ENCODE data around the gene NPM1. TPM values are rescaled to one million over a fixed set of nuclear protein-coding genes. Genes with fewer than 3 reads are reported as not detected.

NPM1 gene
- total RNA-seq, 4 donors from 2014 or later, result 532 to 835 (median 744) TPM

DNA sequence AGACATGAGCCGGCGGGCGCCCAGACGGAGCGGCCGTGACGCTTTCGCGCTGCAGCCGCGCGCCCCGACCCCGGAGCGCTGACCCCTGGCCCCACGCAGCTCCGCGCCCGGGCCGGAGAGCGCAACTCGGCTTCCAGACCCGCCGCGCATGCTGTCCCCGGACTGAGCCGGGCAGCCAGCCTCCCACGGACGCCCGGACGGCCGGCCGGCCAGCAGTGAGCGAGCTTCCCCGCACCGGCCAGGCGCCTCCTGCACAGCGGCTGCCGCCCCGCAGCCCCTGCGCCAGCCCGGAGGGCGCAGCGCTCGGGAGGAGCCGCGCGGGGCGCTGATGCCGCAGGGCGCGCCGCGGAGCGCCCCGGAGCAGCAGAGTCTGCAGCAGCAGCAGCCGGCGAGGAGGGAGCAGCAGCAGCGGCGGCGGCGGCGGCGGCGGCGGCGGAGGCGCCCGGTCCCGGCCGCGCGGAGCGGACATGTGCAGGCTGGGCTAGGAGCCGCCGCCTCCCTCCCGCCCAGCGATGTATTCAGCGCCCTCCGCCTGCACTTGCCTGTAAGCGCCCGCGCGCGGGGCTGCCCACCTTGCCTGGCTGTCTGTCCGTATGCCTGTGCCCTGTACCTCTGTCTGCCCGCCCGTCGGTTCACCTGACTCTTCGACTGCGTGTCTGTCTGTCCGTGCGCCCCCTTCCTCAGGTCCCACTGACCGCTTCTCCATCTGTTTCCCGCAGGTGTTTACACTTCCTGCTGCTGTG lies 32.2 kb downstream of the NPM1 start:
- TF ChIP-seq, protein P1, sequence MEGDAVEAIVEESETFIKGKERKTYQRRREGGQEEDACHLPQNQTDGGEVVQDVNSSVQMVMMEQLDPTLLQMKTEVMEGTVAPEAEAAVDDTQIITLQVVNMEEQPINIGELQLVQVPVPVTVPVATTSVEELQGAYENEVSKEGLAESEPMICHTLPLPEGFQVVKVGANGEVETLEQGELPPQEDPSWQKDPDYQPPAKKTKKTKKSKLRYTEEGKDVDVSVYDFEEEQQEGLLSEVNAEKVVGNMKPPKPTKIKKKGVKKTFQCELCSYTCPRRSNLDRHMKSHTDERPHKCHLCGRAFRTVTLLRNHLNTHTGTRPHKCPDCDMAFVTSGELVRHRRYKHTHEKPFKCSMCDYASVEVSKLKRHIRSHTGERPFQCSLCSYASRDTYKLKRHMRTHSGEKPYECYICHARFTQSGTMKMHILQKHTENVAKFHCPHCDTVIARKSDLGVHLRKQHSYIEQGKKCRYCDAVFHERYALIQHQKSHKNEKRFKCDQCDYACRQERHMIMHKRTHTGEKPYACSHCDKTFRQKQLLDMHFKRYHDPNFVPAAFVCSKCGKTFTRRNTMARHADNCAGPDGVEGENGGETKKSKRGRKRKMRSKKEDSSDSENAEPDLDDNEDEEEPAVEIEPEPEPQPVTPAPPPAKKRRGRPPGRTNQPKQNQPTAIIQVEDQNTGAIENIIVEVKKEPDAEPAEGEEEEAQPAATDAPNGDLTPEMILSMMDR (IDR thresholded peaks at IDR 0.05), result peak in 1 of 4 experiments; percentile 5
- TF ChIP-seq POLR2A (IDR thresholded peaks at IDR 0.05) (peak in 1 of 2 donors; percentile 9), POLR2AphosphoS5 (IDR thresholded peaks at IDR 0.05) (no peak), EP300 (IDR thresholded peaks at IDR 0.05) (no peak)
- ATAC-seq, result peak; percentile 6
- Histone ChIP-seq H3K27me3 (peaks cover 19% of the 10 kb centered on the region), H3K4me1 (peaks cover 0 to 33% (median 29%) of the 10 kb centered on the region in 3 donors), H3K4me3 (peak overlapping the region; percentile 2 to 53), H3K27ac (peak overlapping the region in 2 of 4 donors; percentile 39 to 41), H3K36me3 (no peaks in the 10 kb centered on the region), H3K9me3 (no peaks in the 10 kb centered on the region)
- 0% methylated on average over 2 of the region's 95 CpGs; no CpG with 5 or more reads in 1 of the 2 donors for WGBS, 2 donors (ENCODE audit: low coverage in 1 of 2)

DNA sequence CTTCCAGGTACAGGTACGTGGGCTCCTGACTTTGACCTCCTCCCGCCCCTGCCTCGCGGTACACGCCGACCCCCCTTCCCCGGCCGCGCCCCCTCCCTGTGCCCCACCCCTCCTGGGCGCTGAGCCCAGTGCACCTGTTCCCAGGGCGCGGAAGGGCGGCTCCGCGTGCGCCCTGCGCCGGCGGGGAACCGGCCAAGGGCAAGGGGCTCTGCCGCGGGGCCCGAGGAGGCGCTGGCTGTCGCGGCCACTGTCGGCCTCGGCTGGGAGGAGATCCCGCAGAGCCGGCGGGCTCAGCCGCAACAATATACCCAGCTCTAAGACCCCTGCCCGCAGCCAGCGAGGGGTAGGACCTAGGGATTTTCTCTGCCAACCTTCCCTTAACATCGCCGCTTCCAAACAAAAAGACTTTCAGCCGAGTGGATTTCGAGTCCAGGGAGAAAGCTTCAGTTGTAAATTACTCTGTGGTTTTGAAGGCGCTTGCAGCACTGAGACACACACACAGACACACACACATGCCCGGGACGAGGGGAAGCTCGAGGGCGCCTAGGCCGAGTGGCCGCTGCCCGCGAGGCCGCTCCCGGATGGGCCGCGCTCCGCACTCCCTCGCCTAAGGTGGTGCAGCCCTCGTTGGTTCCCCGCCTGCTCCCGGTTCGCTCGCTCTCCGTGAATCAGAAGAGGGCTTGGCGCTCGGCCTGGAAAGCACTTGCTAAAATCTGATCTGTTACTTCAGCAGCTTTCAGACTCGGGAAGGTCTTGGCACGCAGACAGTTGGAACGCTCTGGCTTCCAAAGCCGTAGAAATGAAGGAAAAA lies 33.0 kb downstream of the NPM1 start:
- peak; percentile 29 for ATAC-seq
- H3K9me3 ChIP-seq, result no peaks in the 10 kb centered on the region
- TF ChIP-seq, protein P1 (IDR thresholded peaks at IDR 0.05), result no peak
- peak; percentile 74 for TF ChIP-seq POLR2AphosphoS5 (IDR thresholded peaks at IDR 0.05)
- TF ChIP-seq EP300 (IDR thresholded peaks at IDR 0.05), result no peak
- TF ChIP-seq POLR2A (IDR thresholded peaks at IDR 0.05), result no peak
- H3K36me3 ChIP-seq, result no peaks in the 10 kb centered on the region
- H3K27me3 ChIP-seq, result peaks cover 19% of the 10 kb centered on the region
- peak overlapping the region; percentile 2 to 53 for H3K4me3 ChIP-seq
- 0% methylated on average over 6 to 7 of the region's 65 CpGs for WGBS, 2 donors (ENCODE audit: low coverage in 1 of 2)
- peaks cover 0 to 33% (median 29%) of the 10 kb centered on the region in 3 donors for H3K4me1 ChIP-seq
- H3K27ac ChIP-seq, result peak overlapping the region in 2 of 4 donors; percentile 39 to 41

DNA sequence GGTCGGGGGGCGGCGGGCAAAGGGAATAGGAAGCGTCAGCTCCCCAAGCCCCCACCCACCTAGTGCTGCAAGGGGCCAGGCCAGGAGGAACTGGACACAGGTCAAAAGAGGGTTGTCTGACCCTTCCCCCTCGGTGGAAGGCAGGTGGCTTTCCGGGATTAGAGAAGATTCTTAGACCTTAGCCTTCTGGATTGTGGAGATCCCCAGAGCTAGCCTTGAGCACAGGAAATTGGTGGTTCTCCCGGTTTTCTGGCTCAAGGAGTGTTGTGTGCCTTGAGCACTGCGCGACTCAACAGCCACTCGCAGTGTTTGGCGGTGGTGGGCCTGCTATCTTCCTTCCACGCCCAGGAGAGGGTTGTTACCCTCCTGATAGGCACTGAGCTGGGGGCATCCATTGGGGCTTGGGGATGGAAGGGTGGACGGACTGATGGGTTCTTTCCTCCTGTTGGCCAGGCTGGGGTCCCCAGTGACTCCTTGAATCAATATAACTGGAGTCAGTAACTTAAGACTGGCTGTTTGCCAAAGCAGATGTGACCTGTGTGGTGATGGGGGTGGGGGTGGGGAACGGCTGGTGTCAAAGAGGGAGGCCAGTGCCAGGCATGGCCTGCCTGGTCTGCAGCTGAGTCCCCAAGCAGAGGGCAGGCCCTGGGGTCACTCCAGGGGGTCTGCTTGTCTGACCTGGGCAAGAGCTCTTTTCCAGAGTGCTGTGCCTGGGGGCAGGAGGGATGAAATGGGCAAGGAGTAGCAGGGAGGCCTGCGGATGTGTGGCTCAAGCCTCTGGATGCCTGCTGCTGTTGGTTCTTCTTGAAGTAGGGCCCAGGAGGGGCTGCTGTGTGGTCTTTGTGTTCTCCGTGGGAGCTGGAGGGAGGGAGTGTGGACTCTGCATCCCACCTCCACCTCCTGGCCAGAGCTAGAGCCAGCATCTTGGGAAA lies 33.9 kb downstream of the NPM1 start:
- Histone ChIP-seq H3K9me3 (no peaks in the 10 kb centered on the region), H3K4me3 (peak overlapping the region in 1 of 2 donors; percentile 53), H3K27me3 (peaks cover 19% of the 10 kb centered on the region), H3K27ac (peak overlapping the region in 1 of 4 donors; percentile 41), H3K36me3 (no peaks in the 10 kb centered on the region), H3K4me1 (peaks cover 0 to 33% (median 29%) of the 10 kb centered on the region in 3 donors)
- no peak for ATAC-seq
- TF ChIP-seq POLR2A (IDR thresholded peaks at IDR 0.05) (no peak), EP300 (IDR thresholded peaks at IDR 0.05) (no peak), POLR2AphosphoS5 (IDR thresholded peaks at IDR 0.05) (no peak)
- TF ChIP-seq, protein P1 (IDR thresholded peaks at IDR 0.05), result no peak
- WGBS, 2 donors (ENCODE audit: low coverage in 1 of 2), result 37 to 90% methylated on average over 3 to 4 of the region's 16 CpGs

DNA sequence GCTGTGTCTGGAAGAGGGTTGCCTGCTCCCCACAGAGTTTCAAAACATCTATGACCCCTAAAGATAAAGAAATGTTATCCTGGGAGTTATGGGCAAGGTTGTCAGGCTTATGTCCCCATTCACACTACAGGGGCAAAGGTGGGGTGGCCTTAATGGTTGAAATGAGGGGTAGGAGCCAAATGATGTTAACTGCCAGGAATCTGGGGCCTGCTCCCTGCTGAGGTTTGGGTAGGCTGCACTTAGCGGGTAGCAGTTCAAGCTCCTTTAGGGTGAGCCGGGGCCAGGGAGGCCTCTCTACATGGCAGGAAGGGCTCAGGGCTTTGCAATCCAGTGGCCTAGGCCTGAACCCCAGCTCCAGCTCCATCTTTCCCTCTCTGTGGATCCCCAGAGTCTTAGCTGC lies 34.8 kb downstream of the NPM1 start:
- ATAC-seq, result no peak

More for the DNA sequence above, 34.8 kb downstream of the NPM1 start:
- WGBS, 2 donors (ENCODE audit: low coverage in 1 of 2), result no CpG with 5 or more reads among the region's 2 CpGs
- TF ChIP-seq EP300 (IDR thresholded peaks at IDR 0.05), result no peak
- TF ChIP-seq, protein P1 (IDR thresholded peaks at IDR 0.05), result no peak
- Histone ChIP-seq H3K27ac (no peak overlapping the region), H3K27me3 (peaks cover 19% of the 10 kb centered on the region), H3K9me3 (no peaks in the 10 kb centered on the region), H3K4me3 (no peak overlapping the region), H3K4me1 (peaks cover 0 to 33% (median 29%) of the 10 kb centered on the region in 3 donors), H3K36me3 (no peaks in the 10 kb centered on the region)

All from gastroesophageal sphincter (tissue), 4 donors.